Bronchial epithelial cell (primary cell): Measurements from ENCODE around the gene ADAMTSL2. TPM values are rescaled to one million over a fixed set of nuclear protein-coding genes. Genes with fewer than 3 reads are reported as not detected.

Experiments
- DNase-seq: peaks from one replicate; pipeline ENCODE4 v3.0.0-alpha.2; 2010; ENCODE audit warnings: low read depth
- FAIRE-seq: peaks from 2 replicates; lab custom pipeline; 2011; peaks lifted over from hg19 to GRCh38; lab: Jason Lieb, UNC
- H3K27me3 ChIP-seq: 2 replicates; pipeline ENCODE4 v1.5.1; 2011; ENCODE audit warnings: low read length; ENCODE audit not compliant: control insufficient read depth, insufficient read depth
- H3K36me3 ChIP-seq: 2 replicates; pipeline ENCODE4 v1.5.1; 2011; ENCODE audit warnings: low read length; ENCODE audit not compliant: control insufficient read depth, insufficient read depth
- H3K4me3 ChIP-seq: 2 replicates; pipeline ENCODE4 v1.5.1; 2011; ENCODE audit warnings: mild to moderate bottlenecking, low read depth, low read length, control low read depth
- CTCF ChIP-seq: IDR thresholded peaks from 2 replicates; pipeline ENCODE4 v1.5.1; 2011; ENCODE audit warnings: mild to moderate bottlenecking, moderate library complexity, low read length, control low read depth, inconsistent platforms; ENCODE audit not compliant: insufficient read depth, severe bottlenecking
- total RNA-seq: library from RNA; depleted of rRNA; stranded (reverse); fragments of >200 nt; gene quantifications from 2 replicates; pipeline ENCODE4 v1.2.1, GENCODE V29; 2014

ADAMTSL2 gene
- total RNA-seq, 1 donor from 2014 or later: not detected

- Histone ChIP-seq H3K27me3 (peaks cover 12% of the 10 kb centered on the region), H3K4me3 (no peak overlapping the region), H3K36me3 (no peaks in the 10 kb centered on the region)
- FAIRE-seq (no peak), DNase-seq (no peak)
- TF ChIP-seq CTCF: no peak
Measured at GRCh38 chr9:133566817-133567216, 32.3 kb downstream of the ADAMTSL2 start.

GRCh38 chr9:133568186-133568585, 33.7 kb downstream of the ADAMTSL2 start:
- no peak for FAIRE-seq
- H3K36me3 ChIP-seq: no peaks in the 10 kb centered on the region
- peaks cover 10% of the 10 kb centered on the region for H3K27me3 ChIP-seq
- H3K4me3 ChIP-seq: no peak overlapping the region
- TF ChIP-seq CTCF: no peak
- DNase-seq: no peak

- FAIRE-seq (no peak), DNase-seq (no peak)
- Histone ChIP-seq H3K4me3 (no peak overlapping the region), H3K27me3 (peaks cover 8% of the 10 kb centered on the region), H3K36me3 (no peaks in the 10 kb centered on the region)
- no peak for TF ChIP-seq CTCF
Measured at GRCh38 chr9:133569121-133569785, 34.7 kb downstream of the ADAMTSL2 start.

DNA sequence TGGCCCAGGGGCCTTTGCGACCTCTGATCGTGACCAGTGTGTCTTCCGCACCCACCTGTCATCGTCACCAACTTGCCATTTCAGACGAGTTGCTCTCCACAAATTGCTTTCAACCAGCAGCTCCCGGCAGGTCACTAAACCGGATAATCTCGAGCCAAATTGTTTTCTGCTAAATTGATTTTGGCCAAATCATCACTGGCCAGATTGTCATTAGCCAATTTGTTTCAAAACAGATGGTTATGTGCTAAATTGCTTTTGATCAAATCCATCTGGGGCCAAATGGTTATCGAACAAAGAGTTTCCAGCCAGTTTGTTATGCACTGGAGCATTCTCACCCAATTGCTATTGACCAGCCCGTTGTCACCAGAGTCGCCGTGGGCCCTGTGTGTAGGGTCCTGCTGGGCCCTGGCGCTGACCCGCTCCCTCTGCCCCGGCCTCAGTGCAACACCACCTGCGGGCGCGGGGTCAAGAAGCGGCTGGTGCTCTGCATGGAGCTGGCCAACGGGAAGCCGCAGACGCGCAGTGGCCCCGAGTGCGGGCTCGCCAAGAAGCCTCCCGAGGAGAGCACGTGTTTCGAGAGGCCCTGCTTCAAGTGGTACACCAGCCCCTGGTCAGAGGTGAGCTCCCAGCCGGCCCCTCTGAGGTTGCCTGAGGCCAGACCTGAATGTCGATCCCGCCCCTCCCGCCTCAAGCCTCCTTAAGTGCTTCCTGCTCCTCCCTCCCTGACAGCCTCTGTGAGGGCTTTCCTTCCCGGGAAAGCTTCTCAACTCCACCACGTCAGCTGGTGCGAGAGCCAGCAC, 35.6 kb downstream of the ADAMTSL2 start:
- H3K27me3 ChIP-seq: peaks cover 6% of the 10 kb centered on the region
- no peak overlapping the region for H3K4me3 ChIP-seq
- H3K36me3 ChIP-seq: no peaks in the 10 kb centered on the region
- no peak for FAIRE-seq
- DNase-seq: no peak
- TF ChIP-seq CTCF: no peak

- FAIRE-seq (no peak), DNase-seq (no peak)
- Histone ChIP-seq H3K36me3 (no peaks in the 10 kb centered on the region), H3K27me3 (peaks cover 4% of the 10 kb centered on the region), H3K4me3 (no peak overlapping the region)
- TF ChIP-seq CTCF: no peak
Measured at GRCh38 chr9:133570691-133571080, 36.2 kb downstream of the ADAMTSL2 start.
